ENCODE results near the gene CTBS.

CTBS gene

DNA sequence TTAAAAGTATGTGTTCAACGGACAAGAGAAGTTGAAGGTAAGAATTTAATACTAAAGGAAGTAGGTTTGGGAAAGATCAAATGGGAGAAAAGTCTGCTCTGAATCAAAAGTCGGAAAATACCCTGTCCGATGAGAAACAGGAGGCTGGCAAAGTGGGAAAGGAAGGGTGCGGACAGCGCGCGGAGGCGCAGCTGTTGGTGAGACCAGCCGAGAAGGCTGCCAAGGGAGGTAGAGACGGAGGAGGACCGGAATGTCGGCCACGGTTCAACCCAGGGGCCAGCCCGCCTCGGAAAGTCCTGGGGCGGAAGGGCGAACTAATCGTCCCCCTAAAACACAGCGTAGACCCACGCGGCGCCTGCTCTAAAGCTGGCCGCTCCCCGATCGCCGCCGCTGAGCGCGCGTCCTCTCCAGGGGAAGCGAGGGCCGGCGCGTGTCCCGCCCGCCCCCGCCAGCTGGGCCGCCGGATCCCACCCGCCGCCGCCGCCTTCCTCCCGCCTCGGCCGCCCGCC is 68.7 kb downstream of the CTBS start:
- DNase-seq, result no peak

DNA sequence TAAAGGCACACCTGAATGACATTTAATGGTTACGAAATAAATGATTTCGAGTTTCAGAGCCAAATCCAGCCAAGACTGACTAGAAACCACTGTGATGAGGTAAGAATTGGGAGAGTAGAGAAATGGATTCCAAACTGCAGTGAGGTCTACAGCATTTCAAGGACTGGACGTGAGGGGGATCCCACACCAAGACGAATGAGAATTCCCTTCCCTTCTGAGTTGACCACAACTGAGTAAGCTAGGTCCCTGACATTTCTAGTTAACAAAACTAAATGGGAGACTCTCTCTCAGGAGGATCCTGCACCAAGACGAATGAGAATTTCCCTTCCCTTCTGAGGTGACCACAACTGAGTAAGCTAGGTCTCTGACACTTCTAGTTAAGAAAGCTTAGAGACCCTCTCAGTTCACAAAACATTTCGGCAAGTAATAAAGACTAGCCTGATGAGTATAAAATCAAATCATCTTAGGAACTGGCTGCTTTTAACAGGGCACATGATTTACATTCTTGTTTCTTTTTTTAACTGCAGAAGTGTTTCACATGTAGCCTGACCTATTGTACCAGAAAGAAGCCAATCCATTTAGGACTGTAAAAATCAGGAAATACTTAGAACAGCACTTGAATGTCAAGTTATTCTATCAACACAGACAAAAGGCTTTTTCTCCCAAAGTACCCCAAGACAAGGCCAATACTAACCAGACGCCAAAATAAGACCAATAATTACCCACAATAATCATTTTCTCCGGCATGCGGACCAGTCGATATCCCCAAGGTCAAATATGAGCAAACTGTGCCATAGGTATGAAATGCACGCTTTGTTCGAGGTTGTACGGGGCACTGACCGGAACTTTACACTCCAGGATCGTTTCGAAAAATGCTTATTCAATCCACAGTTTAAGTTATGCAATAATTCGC is 69.4 kb downstream of the CTBS start:
- DNase-seq, result peak in 1 of 2 experiments; percentile 22

DNA sequence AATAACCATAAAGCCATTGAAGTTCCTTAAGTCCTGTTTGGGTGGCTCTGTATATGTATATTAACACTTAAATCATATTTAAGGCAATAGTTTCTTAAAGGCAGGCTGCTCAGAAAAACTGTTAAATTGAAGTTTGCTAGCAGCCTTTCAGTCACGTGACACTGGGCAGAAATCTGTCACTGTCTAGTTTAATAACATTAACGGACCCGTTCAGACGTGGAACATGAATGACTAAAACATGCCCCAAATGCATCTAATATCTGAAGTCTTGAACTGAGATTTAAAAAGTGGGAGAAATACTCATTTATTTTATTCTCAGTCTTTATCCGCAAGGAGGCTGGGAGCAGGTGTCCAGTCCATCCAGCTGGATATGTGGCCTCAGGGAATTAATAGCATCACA is 71.3 kb downstream of the CTBS start:
- no peak for DNase-seq
